ENCODE results near the gene CNP.

DNA sequence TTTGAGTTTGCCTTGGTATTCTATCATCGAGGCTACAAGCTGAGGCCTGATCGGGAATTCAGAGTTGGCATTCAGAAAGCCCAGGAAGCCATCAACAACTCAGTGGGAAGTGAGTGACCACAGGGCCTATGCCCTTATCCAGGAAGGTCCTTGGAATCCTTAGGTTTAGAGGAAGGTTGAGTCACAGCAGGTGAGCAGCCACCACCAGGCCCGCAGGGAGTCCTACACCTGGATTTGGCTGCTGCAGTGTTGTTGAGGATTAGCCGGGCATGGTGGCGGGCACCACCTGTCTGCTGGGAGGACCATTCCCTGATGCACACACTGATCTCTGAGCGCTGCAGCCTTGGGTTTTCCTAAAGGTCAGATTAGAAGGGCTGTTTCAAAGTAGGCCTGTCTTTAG, 31.0 kb upstream of the CNP start:
- no peak for TF ChIP-seq POU2F2 (IDR thresholded peaks at IDR 0.05; ENCODE audit: low read depth, low read length)
- TF ChIP-seq TAF1 (IDR thresholded peaks at IDR 0.05; ENCODE audit: low read depth, low read length) = no peak
